ENCODE measurements around the gene TRAF1.

Gene TRAF1

DNA sequence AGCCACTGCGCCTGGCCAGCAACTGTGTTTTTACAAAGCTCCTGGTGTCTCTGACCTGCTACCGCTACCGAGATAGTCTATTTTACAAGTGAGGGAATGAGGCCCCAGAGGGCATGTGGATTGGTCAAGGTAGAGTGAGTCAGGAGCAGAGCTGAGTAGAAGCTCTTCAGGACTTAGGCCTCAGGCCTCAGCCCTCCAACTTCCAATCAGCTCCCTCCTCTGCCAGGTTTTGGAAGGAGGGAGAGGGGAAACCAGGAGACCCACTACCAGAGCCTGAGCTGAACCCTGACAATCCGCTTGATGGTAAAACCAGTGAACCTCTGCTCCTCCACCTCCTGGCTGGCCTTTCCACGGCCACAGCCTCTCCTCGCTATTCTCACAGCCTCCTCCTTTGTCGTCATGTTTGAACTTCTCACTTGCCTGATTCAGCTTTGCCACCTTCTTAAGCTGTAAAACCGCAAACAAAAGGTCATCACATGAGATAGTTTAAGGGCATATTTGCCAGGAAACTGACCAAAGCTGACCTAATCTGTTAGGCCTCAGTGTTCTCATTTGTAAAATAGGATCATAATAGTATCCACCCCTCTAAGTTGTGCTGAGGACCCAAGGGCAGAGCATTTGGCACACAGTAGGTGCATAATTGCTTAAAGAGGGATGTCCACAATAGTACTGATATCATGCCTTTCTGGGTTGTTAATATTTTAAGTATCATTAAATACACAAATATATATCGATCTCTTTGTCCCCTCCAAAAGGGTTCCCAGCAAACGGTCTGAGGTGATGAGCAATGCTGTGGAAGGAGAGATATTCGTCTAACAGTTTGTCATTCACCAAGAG, 1.7 kb downstream of the TRAF1 start:
- no peak for DNase-seq (ENCODE audit: low read depth)

DNA sequence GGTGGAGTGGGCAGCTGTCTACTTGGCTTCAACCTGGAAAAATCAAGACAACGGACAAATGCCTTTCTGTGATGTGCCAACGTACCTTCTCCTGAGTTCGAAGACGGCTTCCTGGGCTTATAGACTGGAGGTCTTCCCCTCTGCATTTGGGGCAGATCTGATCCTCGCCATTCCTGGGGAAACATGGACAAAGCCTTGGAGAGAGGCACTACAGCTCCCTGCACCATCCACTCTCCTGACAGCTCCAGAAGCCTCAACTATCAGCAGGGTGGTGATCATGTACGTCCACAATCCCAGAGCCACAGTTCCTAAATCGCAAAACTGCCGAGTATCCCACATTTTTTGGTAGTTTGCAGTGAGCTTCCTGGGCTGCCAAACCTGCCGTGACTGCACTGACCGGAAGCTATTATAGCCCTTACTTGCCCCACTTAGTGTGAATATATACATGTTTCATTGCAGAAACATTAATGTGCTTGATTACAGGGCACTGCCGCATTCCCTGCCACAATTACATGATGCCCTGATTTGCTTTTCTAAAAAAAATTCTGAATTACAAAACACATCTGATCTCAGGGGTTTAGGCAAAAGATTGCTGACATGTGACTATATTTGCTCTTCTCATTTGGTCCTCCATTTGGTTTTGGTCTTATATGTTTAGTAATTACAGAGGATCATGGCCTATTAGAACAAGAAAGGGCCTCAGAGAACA, 2.8 kb downstream of the TRAF1 start:
- no peak for DNase-seq (ENCODE audit: low read depth)

DNA sequence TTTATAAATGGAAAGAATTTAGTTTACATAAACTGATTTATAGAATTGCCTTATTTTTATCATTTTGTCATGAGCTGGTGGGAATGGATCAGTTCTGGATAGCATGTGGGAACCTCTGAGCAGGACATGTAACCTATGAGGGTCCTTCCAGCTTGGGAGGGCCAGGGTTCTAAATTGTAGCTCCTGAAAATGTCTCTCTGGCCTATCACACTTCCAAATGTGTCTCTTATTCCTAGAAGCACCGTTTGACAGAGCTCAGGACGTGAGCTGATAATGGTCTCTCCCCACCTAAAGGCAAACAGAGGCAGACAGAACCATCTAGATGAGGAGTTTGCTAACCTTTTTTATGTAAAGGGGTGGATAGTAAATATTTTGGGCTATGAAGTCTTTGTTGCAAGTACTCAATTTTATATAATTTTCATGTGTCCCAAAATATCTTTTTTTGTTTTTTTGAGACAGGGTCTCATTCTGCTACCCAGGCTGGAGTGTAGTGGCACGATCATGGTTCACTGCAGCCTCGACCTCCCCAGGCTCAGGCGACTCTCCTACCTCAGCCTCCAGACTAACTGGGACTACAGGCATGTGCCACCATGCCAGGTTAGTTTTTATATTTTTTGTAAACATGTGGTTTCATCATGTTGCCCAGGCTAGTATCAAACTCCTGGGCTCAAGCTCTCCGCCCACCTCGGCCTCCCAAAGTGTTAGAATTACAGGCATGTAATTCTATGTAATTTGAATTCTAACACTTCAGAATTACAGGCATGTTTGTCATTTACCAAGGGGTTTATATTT, 4.0 kb downstream of the TRAF1 start:
- DNase-seq (ENCODE audit: low read depth), result no peak

DNA sequence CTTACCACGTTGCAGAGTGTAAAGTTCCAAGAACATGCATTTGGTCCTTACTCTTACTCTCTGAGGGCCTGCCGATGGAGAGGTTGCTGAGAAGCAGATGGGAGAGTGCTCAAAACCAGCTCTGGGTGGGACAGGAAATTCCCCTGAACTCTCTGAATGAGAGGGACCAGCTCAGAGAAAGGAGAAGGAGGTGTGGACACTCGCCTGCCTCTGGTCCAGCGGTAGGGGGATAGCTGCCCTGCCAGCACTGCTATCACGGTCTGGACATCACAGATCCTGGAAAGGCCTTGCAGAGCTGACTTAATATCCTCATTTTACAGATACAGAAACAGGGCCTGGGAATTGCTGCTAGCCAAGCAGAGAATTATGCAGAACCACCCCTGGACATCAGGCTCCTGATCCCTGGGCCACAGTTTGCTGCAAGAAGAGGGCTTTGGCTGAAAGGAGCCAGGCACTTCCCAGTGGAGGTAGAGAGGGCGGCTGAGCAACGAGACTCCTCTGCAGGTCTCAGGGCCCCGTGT, 4.9 kb downstream of the TRAF1 start:
- DNase-seq (ENCODE audit: low read depth), result no peak

DNA sequence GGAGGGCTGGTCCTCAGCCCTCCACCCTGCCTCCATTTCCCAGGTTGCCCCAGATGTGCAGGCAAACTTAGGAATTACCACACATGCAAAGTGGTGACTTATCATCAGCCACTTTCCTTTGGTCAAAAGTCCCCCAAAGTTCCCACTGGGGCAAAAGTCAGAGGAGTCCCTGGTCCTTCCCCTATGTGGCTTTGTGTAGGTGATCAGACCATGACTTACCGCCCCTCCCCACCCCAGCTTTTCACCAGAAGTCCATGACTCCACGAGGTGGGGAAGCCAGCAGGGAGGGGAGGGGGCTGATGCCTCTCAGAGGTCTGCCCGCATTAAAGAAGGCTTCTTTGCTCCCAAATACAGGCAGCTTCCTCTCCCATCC, 5.8 kb downstream of the TRAF1 start:
- no peak for DNase-seq (ENCODE audit: low read depth)

DNA sequence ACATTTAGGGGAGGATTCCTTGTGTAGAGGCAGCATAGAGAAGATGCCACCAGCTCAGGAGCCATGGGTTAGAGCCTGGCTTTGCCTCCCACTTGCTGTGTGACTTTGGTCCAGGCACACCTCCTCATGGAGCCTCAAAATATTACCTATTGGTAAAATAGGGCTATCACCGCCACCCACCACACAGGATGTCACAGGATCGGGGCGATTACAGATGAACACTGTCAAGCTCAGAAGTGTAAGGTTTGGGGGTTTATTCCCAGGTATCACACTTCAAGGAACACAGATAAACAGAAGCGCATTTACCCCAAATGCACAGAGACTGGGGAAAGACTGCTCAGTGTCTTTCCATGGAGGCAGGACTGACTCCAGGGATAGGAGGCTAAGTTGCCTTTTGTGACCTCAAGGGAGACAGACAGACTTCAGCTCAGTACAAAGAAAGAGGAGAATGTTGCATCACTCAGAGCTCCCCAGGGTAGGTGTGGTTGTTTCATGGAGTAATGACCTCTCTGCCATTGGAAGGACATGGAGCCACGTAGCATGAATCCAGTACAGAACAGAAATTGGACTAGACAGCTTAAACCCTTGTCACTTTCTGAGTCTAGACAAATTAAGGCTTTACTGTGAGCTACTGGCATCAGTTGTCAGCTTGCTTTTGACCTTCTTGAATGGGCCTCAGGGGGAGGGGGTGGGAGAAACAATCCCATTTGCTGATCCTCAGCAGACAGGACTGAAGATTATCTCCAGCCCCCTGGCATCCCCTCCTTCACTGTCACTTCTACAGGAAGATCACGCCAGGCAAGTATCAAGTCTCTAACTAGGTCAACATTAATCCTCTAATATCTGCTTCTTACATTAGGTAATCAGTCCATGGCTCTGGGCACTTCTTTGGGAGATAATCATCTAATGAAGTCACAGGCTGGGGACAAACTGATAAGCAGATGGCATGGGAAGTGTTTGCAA, 6.5 kb downstream of the TRAF1 start:
- no peak for DNase-seq (ENCODE audit: low read depth)

DNA sequence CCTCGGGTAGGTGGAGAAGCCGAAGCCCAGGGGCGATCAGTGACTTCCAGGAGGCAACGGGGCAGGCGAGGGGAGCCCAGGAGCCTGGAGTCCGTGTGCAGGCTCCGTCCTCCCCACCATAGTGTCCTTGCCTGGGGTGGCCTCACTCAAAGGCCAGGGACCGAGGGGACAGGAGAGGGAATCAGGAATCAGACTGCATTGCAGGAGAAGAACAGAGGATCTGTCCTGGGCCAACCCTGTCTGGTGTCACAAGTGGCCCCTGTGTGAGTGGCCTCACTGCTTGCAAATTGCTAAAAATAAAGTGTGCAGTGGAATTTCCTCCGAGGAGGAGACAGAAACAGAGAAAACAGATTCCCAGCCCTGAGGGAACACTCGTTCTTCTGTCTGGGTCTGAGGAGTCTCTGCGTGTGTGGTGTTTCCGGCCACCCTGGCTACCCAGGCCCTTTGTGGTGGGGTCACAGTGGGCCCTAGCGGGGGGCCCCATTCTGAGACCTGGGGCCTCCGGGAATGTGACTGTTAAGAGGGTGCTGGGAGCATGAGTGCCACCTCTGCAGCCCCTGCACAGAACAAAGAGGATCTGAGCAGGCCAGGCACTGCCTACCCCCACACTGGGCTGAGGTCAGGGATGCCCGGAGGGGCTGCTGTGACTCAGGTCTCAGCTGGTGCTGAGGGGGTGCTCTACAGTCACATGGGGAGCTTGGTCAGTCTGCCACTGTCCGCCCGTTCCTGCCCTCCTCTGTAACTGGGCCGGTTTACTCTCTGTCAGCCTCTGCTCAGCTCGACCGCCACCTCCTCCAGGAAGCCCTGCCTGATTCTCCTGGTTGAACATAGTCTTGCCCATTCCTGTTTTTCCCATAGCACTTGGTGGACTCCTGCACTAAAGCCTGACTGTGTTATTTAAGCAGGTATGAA, 7.4 kb downstream of the TRAF1 start:
- DNase-seq (ENCODE audit: low read depth), result no peak

DNA sequence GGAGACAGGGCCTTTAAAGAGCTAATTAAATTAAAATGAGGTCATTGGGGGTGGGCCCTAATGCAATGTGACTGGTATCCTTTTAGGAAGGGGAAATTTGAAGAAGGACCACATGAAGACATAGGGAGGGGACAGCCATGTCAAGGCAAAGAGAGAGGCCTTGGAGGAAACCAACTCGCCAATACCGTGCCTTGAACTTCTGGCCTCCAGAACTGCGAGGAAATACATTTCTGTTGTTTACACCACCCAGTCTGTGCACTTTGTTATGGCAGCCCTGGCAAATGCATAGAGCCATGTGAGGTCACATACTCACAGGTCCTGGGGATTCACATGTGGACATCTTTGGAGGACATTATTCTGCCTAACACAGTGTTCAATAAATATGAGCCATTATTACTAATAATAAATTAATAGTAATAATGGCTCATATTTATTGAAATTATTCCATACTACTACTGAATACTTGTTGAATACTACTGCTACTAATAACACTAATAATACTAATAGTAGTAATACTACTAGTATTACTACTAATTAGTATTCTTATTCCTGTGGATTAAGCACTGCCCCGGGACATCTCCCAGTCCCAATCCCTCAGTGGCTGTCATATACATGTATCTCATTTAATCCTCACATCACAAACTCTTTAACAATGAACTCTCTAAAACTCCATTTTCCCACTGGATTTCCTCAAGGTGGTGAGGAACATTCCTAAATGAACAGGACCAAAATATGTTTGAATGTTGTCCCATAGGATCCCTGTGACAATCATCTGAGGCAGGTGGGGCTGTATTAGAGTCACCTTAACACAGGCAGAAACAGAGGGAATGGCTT, 8.4 kb downstream of the TRAF1 start:
- no peak for DNase-seq (ENCODE audit: low read depth)

DNA sequence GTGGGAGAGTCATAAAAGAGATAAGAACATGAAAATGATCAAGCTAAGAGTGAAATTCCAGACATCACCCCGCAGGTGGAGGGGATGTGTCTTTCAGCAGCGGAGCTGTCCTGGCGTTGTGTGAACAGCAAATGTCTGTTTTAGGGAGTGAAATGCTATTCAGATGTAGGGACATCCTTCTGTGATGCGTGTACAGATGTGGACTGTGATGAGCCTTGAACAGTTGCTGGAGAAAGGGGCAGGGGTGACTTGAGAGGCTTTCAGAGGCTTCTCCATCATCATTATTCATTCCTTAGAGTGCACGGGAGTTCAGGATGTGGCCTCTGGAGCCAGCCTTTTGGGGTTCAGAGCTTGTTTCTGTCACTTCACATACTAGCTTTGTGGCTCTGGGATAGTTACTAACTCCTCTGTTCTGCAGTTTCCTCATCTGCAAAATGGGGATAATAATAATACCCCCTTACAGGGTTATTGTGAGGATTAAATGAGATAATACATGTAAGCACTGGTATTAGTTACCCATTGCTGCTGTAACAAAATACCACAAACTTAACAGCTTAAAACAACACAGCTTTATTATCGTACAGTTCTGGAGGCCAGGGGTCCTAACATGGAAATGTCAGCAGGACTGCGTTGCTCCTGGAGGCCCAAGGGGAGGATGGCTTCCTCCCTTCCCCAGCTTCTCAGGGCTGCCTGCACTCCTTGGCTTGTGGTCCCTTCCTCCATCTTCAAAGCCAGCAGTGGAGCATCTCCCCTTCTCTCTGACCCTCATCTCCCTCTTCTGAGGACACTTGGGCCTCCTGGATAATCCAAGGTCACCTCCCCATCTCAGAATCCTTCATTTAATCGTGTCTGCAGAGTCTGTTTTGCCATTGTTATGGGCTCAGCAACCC, 9.4 kb downstream of the TRAF1 start:
- no peak for DNase-seq (ENCODE audit: low read depth)

DNA sequence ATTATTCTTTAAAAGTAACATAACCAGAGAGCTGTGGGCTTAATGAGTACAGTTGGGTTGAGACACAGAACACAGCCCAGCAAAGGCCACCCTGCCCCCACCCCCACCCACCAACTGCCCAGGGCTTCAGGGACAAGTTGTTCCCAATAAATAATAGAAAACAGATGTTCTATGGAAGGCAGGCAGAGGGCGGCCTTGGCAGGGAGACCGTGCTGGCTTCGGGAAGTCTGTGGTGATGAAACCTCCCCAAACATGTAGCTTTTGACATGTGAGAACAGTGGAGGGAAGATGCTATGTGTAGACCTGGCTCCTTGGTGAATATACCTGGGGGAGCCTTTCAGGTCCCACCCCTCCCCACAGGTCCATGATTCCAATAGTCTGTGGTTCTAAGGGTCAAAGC, 10.0 kb downstream of the TRAF1 start:
- no peak for DNase-seq (ENCODE audit: low read depth)

DNA sequence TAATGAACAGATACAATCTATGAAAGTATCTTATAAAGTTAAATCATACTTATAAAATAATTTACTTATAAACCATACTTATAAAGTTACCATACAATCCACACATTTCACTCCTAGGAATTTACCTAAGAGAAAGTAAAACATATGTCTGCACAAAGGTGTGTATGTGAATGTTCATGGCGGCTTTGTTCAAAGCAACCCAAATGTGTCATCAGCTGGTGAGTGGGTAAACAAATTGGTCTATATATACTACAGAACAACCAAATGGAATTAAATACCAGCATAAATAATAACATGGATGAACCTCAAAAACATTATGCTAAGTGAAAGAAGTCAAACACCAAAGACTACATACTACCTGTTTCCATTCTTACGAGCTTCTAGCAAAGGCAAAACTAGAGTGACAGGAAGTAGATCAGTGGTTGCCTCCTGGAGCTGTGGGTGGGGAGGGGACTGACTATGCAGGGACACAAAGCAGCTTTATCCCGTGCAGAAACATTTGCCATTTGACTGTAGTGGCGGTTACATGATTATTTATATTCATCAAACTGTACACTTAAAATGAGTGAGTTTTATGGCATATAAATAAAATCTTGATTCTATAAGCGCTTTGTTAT, 10.6 kb downstream of the TRAF1 start:
- DNase-seq (ENCODE audit: low read depth), result no peak

DNA sequence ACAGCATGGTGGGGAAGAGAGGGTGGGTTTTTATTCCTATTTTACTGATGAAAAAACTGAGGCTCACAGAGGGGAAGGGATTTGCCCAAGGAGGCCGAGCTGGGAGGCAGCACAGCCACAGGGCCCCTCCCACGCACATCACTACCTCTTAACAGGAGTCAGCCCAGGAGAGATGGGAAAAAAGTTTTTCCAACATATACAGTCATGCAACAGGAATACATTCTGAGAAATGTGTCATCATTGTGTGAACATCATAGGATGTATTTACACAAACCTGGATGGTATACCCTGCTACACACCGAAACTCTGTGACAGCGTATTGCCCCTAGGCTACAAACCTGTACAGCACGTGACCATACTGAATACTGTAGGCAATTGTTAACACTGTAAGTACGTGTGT, 11.6 kb downstream of the TRAF1 start:
- DNase-seq (ENCODE audit: low read depth), result no peak

DNA sequence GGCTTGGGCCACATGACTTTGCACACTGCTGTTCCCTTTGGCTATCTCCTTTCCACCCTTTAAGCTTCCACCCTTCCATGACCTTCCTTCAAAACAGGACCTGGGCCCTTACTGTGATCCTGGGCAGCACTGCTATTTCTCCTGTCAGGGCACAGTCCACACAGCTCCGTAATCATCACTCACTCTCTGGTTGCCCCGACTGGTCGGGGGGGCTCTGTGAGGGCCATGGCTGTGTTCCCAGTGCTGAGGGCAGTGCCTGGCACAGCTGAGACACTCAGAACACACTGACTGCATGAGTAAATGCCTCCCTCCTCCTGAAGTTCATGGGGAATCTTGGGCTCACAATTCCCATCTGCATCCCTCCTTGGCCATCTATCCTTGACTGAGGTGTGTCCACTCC, 12.2 kb downstream of the TRAF1 start:
- DNase-seq (ENCODE audit: low read depth), result no peak

DNA sequence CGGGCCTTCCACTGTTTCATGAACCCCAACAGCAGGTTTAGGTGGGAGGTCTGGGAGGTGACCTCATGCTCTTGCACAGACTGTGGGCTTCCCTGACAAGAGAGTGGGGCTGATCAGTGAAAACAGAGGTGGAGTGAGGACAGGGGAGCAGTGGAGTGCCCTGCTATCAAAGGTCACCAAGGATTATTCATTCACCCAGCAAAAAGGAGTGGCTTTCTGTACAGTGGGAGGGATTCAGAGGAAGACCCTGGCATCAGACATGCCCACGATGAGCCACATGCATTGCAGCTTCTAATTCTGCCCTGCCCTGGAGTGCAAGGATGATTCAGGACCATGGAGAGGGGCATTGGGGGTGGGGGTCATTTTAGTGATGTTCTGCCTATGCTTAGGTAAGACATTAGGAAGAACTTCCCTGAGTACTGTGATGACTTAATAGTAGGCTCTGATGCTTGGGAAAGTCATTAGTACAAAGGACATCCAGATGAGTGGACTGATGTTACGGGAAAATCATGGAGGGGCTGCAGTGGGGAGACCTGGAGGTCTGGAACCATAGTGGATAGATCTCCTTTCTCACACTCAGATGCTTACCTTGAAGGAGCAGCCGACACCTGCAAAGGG, 12.8 kb downstream of the TRAF1 start:
- DNase-seq (ENCODE audit: low read depth), result no peak

DNA sequence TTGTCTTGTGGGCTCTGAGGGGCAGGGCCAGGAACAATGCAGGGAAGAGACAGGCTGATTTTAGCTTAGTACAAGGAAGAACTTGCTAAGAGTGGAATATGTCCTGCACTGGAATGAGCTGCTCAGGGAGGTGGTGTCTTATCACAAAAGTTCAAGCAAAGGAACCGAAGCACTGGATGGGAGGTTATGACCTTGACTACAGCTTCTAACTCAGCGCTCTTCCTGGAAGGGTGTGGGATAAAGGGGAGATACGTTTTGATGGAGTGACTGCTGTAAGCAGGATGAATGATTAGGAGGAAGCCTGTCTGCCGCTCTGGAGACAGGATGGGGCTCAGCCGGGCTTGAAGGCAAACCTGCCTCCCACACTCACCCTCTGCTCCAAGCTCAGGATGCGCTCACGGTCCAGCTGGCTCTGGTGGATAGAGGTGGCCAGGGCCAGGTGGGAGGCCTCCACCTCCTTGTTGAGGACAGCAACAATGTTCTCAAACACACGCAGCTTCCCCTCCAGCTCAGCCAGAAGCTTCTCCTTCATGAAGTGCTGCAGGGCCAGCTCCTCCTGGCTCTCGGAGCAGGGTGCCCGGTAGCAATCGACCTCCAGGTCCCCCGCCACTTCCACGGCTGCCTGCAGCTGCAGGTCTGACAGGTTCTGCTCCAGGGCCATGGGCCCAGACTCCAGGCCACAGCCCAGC, 13.5 kb downstream of the TRAF1 start:
- DNase-seq (ENCODE audit: low read depth), result no peak

DNA sequence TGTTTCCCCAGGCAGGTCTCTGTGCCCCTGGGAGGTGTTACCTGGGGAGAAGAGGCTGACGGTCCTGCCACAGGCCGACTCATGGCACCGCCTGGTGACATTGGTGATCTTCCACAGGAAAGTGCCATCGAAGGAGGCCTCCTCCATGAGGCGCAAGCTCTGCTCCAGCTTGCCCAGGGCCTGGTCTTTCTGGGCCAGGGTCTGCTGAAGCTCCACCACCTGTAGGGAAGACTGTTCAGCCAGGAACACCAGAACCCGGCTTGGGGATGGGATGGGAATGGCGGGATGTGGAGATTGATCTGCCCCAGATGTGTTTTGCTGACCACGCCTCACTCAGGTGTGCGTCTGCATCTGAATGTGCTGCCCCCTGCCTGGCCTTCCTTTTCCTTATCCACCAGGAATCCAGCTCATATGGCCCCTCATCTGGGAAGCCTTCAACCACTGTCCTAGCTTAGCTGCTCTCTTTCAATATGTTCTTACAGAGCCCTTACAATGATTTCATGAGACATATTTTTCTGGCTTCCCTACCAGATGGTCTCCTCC, 15.2 kb downstream of the TRAF1 start:
- DNase-seq (ENCODE audit: low read depth), result no peak

DNA sequence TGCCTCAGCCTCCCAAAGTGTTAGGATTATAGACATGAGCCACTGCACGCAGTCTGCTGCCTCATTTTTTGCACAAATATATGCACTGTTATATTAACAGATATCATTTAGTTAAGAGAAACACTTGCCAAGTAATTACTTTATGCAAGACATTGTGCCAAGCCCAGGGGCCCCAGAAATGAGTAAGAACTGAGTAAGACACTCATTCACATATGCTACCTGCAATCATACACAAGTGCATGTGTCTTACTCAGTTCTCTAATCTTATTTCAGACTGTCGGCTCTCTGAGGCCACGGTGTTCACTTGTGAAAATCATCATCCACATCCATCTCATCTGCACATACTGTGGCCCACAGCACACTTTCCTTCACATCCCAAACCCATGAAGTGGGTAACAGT, 16.0 kb downstream of the TRAF1 start:
- no peak for DNase-seq (ENCODE audit: low read depth)
